Cardiac fibroblast (primary cell): Measurements from ENCODE around the gene XYLT1.

Source experiments
- DNase-seq, 2 donors: peaks; one replicate each; pipeline versions ENCODE4 v3.0.0 to v3.0.0-alpha.2; 2010; ENCODE audit warnings: low read depth in 2 of 2
- H3K4me3 ChIP-seq, 2 donors: replicated peaks in 1 of 2; 1 replicate in 1 of 2; 2 replicates in 1 of 2; pipeline ENCODE4 v1.5.1; 2011; ENCODE audit warnings: low read depth in 2 of 2, low read length in 2 of 2, mild to moderate bottlenecking in 2 of 2, moderate library complexity in 1 of 2
- CTCF ChIP-seq: IDR thresholded peaks from one replicate; pipeline ENCODE4 v1.5.1; 2011; ENCODE audit warnings: low read depth, mild to moderate bottlenecking, low read length, inconsistent platforms

The XYLT1 gene

GRCh38 chr16:17459903-17460521 lies 10.7 kb downstream of the XYLT1 start:
- TF ChIP-seq CTCF: no peak
- no peak overlapping the region for H3K4me3 ChIP-seq
- DNase-seq: peak in 1 of 2 donors; percentile 7

- DNase-seq: no peak
- no peak overlapping the region for H3K4me3 ChIP-seq
- no peak for TF ChIP-seq CTCF
These were observed 12.8 kb downstream of the XYLT1 start for GRCh38 chr16:17457997-17458396.

GRCh38 chr16:17457513-17457912 lies 13.2 kb downstream of the XYLT1 start:
- H3K4me3 ChIP-seq: no peak overlapping the region
- no peak for DNase-seq
- no peak for TF ChIP-seq CTCF

- no peak overlapping the region for H3K4me3 ChIP-seq
- no peak for DNase-seq
- TF ChIP-seq CTCF: no peak
These were observed 16.5 kb downstream of the XYLT1 start for GRCh38 chr16:17454162-17454730.

- TF ChIP-seq CTCF: no peak
- DNase-seq: no peak
- H3K4me3 ChIP-seq: no peak overlapping the region
These were observed 17.3 kb downstream of the XYLT1 start for GRCh38 chr16:17453364-17454038.

- DNase-seq: no peak
- TF ChIP-seq CTCF: no peak
- no peak overlapping the region for H3K4me3 ChIP-seq
These were observed 17.8 kb downstream of the XYLT1 start for GRCh38 chr16:17452922-17453321.
